22Rv1 (cell line): ENCODE measurements around the gene CREB5.

Experiments used
- H3K27ac ChIP-seq: fragments of 450-650 bp; 2 replicates; pipeline ENCODE4 v1.5.1; 2017
- CTCF ChIP-seq: fragments of 450-650 bp; IDR thresholded peaks from 2 replicates; pipeline ENCODE4 v1.5.1; 2017; ENCODE audit warnings: mild to moderate bottlenecking
- ZFX ChIP-seq: fragments of 450-650 bp; IDR thresholded peaks from 2 replicates; pipeline ENCODE4 v1.6.1; 2017; ENCODE audit warnings: antibody characterized with exemption, borderline replicate concordance

Gene CREB5

GRCh38 chr7:28588602-28589001 is 176.3 kb downstream of the CREB5 start:
- no peak overlapping the region for H3K27ac ChIP-seq
- no peak for TF ChIP-seq CTCF
- no peak for TF ChIP-seq ZFX

DNA sequence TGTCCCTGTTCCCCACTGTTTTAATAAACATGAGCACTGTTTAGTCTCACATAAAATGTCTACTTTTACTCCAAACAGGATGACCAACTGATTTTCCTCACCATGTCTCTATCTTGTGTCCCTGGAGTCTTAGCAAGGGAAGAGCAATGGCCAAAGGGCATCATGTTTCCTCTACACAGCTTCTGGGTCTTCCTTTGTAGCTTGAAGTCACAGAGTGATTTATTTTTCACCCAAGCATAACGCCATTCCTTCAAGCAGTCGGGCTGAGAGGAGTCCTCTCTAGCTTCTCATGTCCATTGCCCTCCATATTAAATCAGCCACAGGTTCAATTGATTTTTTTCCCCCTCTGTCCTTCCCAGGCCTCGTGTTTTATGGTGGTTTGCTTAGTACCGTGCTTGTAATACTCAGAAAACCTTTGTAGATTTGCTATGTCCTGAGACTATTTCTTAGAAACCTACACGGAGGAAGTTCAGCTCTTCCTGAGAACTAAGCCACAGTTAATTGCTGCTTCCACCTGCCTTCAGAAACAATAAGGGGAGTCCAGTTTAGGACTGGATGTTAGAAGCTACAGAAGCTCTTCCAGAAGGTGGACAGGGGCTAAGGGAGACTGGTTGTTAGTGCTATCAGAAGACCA is 178.8 kb downstream of the CREB5 start:
- TF ChIP-seq ZFX, result no peak
- no peak for TF ChIP-seq CTCF
- no peak overlapping the region for H3K27ac ChIP-seq

GRCh38 chr7:28591725-28592349 is 179.5 kb downstream of the CREB5 start:
- H3K27ac ChIP-seq, result no peak overlapping the region
- TF ChIP-seq ZFX, result no peak
- no peak for TF ChIP-seq CTCF

DNA sequence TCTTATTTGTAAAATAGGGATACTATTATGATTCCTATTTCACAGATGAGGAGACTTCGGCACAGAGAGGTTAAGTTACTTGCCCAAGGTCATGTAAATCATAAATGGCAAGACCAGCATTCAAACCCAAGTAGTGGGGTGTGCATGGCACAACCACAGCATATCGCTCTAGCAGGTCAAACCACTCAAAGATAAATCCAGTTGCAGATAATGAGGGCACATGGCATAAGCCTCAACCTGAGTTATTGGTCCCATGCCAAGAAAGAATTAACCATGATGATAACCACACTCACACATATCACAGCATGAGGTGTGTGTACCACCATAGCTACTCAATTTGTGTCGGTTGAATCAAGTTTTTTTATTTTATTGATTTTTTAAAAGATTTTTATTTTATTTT is 180.5 kb downstream of the CREB5 start:
- H3K27ac ChIP-seq, result no peak overlapping the region
- no peak for TF ChIP-seq CTCF
- TF ChIP-seq ZFX, result no peak

DNA sequence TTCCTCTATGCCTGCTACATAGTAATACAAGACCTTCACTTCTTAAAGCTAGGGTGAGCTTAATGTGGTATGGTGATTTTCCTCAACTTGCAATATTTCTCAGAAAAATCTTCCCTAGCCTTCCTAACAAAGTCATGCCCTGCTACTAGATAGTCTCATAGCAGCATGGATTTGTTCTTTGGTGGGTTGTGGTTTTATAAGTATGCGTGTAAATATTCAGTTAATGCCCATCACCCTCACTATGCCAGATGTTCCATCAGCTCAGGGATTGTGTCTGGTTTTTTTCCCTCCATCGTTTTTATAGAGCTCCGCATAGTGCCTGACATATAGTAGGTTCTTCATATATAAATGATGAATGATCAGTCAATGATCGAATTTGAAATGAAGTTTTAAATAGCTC is 182.8 kb downstream of the CREB5 start:
- H3K27ac ChIP-seq, result no peak overlapping the region

GRCh38 chr7:28595801-28596200 is 183.5 kb downstream of the CREB5 start:
- H3K27ac ChIP-seq, result no peak overlapping the region
- TF ChIP-seq CTCF, result no peak
- no peak for TF ChIP-seq ZFX

More for the DNA sequence above, 182.8 kb downstream of the CREB5 start:
- TF ChIP-seq ZFX, result no peak
- no peak for TF ChIP-seq CTCF

DNA sequence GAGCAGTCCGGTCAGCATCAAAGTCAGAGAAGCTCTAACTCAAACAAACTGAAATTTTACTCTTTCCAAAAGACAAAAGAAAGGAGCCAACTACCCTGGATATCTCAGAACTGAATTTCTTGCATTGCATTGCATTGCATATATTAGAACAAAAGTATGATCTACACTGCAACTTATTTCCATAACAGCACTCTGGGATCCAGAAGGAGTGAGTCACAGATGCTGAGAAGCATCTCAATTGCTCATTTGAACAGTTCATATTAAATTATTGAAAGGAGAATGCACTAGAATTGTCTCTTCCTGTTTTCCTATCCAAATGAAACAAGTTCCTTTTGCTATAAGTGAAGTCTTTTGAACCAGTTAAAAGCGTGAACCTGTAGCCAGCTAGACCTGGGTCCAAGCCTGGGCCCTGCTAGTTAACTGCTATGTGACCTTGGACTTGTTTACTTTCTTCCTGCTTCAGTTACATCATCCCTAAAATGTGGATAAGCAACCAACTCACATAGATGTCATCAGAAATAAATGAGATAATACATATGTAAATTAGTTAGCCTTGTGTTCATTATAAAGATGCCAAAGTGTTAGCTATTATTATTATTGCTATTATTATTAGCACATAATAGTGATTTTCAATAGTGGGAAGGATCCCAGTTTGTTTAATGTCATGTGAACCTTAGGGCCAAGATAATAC is 184.1 kb downstream of the CREB5 start:
- no peak for TF ChIP-seq ZFX
- no peak for TF ChIP-seq CTCF
- no peak overlapping the region for H3K27ac ChIP-seq
